IMR-90 (cell line): ENCODE results near the gene NSD2. TPM values are rescaled to one million over a fixed set of nuclear protein-coding genes. Genes with fewer than 3 reads are reported as not detected.

Source experiments
- ATAC-seq: fragments of 200-7000 bp; cut with Tn5 transposase; 2 replicates; pipeline ENCODE4 v1.9.1; 2020; ENCODE audit warnings: low read depth, mild to moderate bottlenecking, moderate library complexity
- BruUV-seq: library from RNA; stranded (reverse); fragments of 400-500 nt; replicated peaks from 2 replicates; lab custom pipeline; 2021; lab: Mats Ljungman, UMichigan
- CTCF ChIA-PET: fragments of 300-600 bp; formaldehyde crosslinking; extraction: SDS; loops from one replicate; lab custom pipeline; 2021; ENCODE audit warnings: antibody characterized with exemption; lab: Yijun Ruan, JAX
- POLR2A ChIA-PET: fragments of 300-600 bp; sonication (Branson Sonifier 250); formaldehyde crosslinking; loops from one replicate; lab custom pipeline; 2022; ENCODE audit warnings: antibody characterized with exemption; ENCODE audit not compliant: unreplicated experiment; lab: Charles Lee
- DNase-seq: peaks from one replicate; pipeline ENCODE4 v3.0.0; 2013
- H2AFZ ChIP-seq: replicated peaks from 2 replicates; pipeline ENCODE3; 2013; ENCODE audit warnings: low read length, mild to moderate bottlenecking; ENCODE audit not compliant: poor library complexity
- H2AK5ac ChIP-seq: 2 replicates; pipeline ENCODE4 v1.6.1; 2013; ENCODE audit warnings: low read depth, low read length, inconsistent platforms
- H2AK9ac ChIP-seq: replicated peaks from 2 replicates; pipeline ENCODE3; 2013; ENCODE audit warnings: mild to moderate bottlenecking, low read depth, low read length, moderate library complexity; ENCODE audit not compliant: poor library complexity
- H2BK120ac ChIP-seq: 2 replicates; pipeline ENCODE4 v1.6.1; 2013; ENCODE audit warnings: low read depth, low read length, inconsistent platforms
- H2BK15ac ChIP-seq: 3 replicates; pipeline ENCODE4 v1.6.1; 2013; ENCODE audit warnings: low read depth, low read length, inconsistent platforms
- H2BK20ac ChIP-seq: 2 replicates; pipeline ENCODE4 v1.6.1; 2013; ENCODE audit warnings: low read depth, mild to moderate bottlenecking, inconsistent platforms, low read length, moderate library complexity
- H2BK5ac ChIP-seq: 2 replicates; pipeline ENCODE4 v1.6.1; 2013; ENCODE audit warnings: mild to moderate bottlenecking, low read depth, low read length, inconsistent platforms; ENCODE audit not compliant: poor library complexity, severe bottlenecking
- H3K14ac ChIP-seq: replicated peaks from 2 replicates; pipeline ENCODE4 v1.6.1; 2013; ENCODE audit warnings: low read depth, low read length, inconsistent platforms
- H3K18ac ChIP-seq: 2 replicates; pipeline ENCODE4 v1.6.1; 2013; ENCODE audit warnings: low read depth, low read length, control low read depth
- H3K23ac ChIP-seq: 2 replicates; pipeline ENCODE4 v1.6.1; 2013; ENCODE audit warnings: low read depth, low read length, inconsistent platforms
- H3K27ac ChIP-seq: 2 replicates; pipeline ENCODE4 v1.5.1; 2013; ENCODE audit warnings: mild to moderate bottlenecking, control low read depth, low read length; ENCODE audit not compliant: insufficient read depth
- H3K27me3 ChIP-seq: 2 replicates; pipeline ENCODE4 v1.6.1; 2013; ENCODE audit warnings: low read length; ENCODE audit not compliant: control insufficient read depth, insufficient read depth
- H3K36me3 ChIP-seq: 2 replicates; pipeline ENCODE4 v1.6.1; 2013; ENCODE audit warnings: low read length, mixed read lengths; ENCODE audit not compliant: control insufficient read depth, insufficient read depth
- H3K4ac ChIP-seq: 2 replicates; pipeline ENCODE4 v1.6.1; 2013; ENCODE audit warnings: low read depth, low read length, inconsistent platforms
- H3K4me1 ChIP-seq: 2 replicates; pipeline ENCODE4 v1.6.1; 2013; ENCODE audit warnings: low read length, mixed read lengths; ENCODE audit not compliant: control insufficient read depth, insufficient read depth
- H3K4me2 ChIP-seq: 2 replicates; pipeline ENCODE4 v1.6.1; 2013; ENCODE audit warnings: low read depth, mild to moderate bottlenecking, control low read depth, low read length, moderate library complexity
- H3K4me3 ChIP-seq: 2 replicates; pipeline ENCODE4 v1.5.1; 2013; ENCODE audit warnings: low read depth, mild to moderate bottlenecking, control low read depth, low read length, moderate library complexity; ENCODE audit not compliant: insufficient read depth
- H3K56ac ChIP-seq: 2 replicates; pipeline ENCODE4 v1.6.1; 2013; ENCODE audit warnings: low read length, inconsistent platforms; ENCODE audit not compliant: insufficient read depth; ENCODE audit errors: extremely low read depth
- H3K79me1 ChIP-seq, 2 experiments: 2 replicates each; pipeline ENCODE4 v1.6.1; 2013; ENCODE audit warnings: low read length in 2 of 2, inconsistent platforms in 1 of 2, low read depth in 1 of 2
- H3K9ac ChIP-seq: 2 replicates; pipeline ENCODE4 v1.6.1; 2013; ENCODE audit warnings: low read depth, low read length, control low read depth
- H3K9me1 ChIP-seq: 2 replicates; pipeline ENCODE4 v1.6.1; 2013; ENCODE audit warnings: low read length, inconsistent platforms; ENCODE audit not compliant: insufficient read depth
- H3K9me3 ChIP-seq: 2 replicates; pipeline ENCODE4 v1.6.1; 2013; ENCODE audit warnings: low read length; ENCODE audit not compliant: control insufficient read depth, insufficient read depth
- H4K20me1 ChIP-seq: 2 replicates; pipeline ENCODE4 v1.6.1; 2013; ENCODE audit warnings: low read length, inconsistent platforms; ENCODE audit not compliant: insufficient read depth
- H4K5ac ChIP-seq: 2 replicates; pipeline ENCODE4 v1.6.1; 2013; ENCODE audit warnings: mild to moderate bottlenecking, low read depth, low read length, control low read depth
- H4K8ac ChIP-seq, 2 experiments: 2 replicates each; pipeline ENCODE4 v1.6.1; 2013; ENCODE audit warnings: low read depth in 2 of 2, low read length in 2 of 2, control low read depth in 1 of 2, inconsistent platforms in 1 of 2
- H4K91ac ChIP-seq: 2 replicates; pipeline ENCODE4 v1.6.1; 2013; ENCODE audit warnings: low read depth, low read length, inconsistent platforms; ENCODE audit not compliant: insufficient read depth
- MXI1 ChIP-seq: IDR thresholded peaks from 2 replicates; pipeline ENCODE4 v1.6.1; 2012; ENCODE audit warnings: low read depth, mild to moderate bottlenecking, low read length, moderate library complexity, borderline replicate concordance
- NFE2L2 ChIP-seq: fragments of 150-350 bp; IDR thresholded peaks from 2 replicates; pipeline ENCODE4 v1.6.1; 2016; ENCODE audit warnings: low read depth, mild to moderate bottlenecking, low read length
- RCOR1 ChIP-seq: IDR thresholded peaks from 2 replicates; pipeline ENCODE4 v1.6.1; 2012; ENCODE audit warnings: mild to moderate bottlenecking, low read length, improper control_type of control experiment; ENCODE audit not compliant: insufficient replicate concordance
- WGBS, 2 experiments: methylation state at CpG; one replicate each; pipeline versions ENCODE4 v1.1.5 to v1.1.7; 2013; ENCODE audit warnings: missing lambda C conversion rate in 2 of 2; ENCODE audit not compliant: insufficient read length in 1 of 2; ENCODE audit errors: extremely low coverage in 2 of 2; 5-methylcytosine and 5-hydroxymethylcytosine counted together
- dilution Hi-C: fragments of 300-500 bp; cut with HindIII; formaldehyde crosslinking; loops from one replicate; pipeline ENCODE4 v1.14.3; 2018; ENCODE audit warnings: low sequenced_read_pairs; ENCODE audit not compliant: unreplicated experiment
- in situ Hi-C: fragments of 300-500 bp; cut with MboI; formaldehyde crosslinking; loops from 3 replicates; pipeline ENCODE4 v1.14.3; 2019; ENCODE audit warnings: low sequenced_read_pairs, inconsistent platforms, mixed read lengths
- intact Hi-C: fragments of 100-400 bp; cut with micrococcal nuclease; formaldehyde crosslinking; loops from 2 replicates; pipeline ENCODE4 v1.10.0; 2022
- polyA plus RNA-seq, 3 experiments: library from polyadenylated mRNA; depleted of rRNA; stranded (reverse); fragments of >200 nt; gene quantifications; 2 replicates each; pipeline ENCODE4 v1.2.3, GENCODE V29; 2012; ENCODE audit warnings: low replicate concordance in 1 of 3
- total RNA-seq: library from RNA; depleted of rRNA; stranded (reverse); fragments of >200 nt; gene quantifications from 2 replicates; pipeline ENCODE4 v1.2.3, GENCODE V29; 2012

The NSD2 gene
- total and polyA plus RNA-seq, 2 of the 4 experiments (the other 2 are of a cell fraction), result 35.9 to 68.1 TPM

DNA sequence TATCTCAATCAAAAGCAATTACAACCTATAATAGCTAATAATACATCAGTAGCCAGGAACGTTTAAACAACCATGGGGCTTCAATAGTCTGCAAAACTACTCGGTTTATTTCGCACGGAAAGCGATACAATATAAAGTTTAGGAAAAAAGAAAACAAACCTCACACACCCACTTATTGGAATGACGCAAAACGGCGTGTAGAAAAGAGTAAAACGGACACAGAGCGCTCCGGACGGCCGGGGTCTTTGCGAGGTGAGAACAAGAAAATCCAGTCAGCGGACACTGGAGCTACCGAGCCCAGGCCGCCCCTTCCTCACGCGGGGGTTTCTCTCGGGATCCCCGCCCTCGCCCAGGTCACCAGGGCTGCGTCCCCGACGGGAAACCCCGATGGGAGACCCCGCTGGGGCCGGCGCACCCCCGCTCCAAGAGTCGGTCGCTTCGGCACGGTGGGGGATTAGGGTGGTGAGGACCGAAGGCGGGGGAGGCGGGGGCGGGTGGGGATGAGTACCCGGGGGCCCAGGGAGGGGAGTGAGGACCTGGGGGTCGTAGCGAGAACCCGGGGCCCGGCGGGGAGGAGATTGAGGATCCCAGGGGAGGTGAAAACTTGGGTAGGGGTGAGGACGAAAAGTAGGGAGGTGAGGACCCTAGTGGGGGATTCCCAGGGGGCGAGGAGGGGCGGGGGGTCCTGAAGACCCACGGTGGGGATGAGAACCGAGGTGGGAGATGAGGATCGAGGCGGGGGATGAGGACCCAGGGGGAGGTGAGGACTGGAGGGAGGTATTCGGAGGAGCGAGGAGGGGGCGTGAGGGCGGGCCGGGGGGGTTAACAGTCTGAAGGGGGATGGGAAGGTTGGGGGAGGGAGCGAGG lies 136.8 kb downstream of the NSD2 start:
- Histone ChIP-seq H4K8ac (peak overlapping the region; percentile 90 to 100; a peak in 3 of 4 replicates), H3K4ac (peak overlapping the region; percentile 91; the same call in 1 of the 2 replicates), H2AFZ (peak overlapping the region; percentile 100), H3K9ac (peak overlapping the region; percentile 100), H3K23ac (peak overlapping the region; percentile 84; the same call in 1 of the 2 replicates), H2BK120ac (no peak overlapping the region), H3K36me3 (peaks cover 10% of the 10 kb centered on the region), H2AK5ac (peak overlapping the region; percentile 90; the same call in 1 of the 2 replicates), H3K79me1 (peaks cover 20 to 48% of the 10 kb centered on the region in 2 experiments), H2BK5ac (no peak overlapping the region), H3K9me3 (no peaks in the 10 kb centered on the region), H3K27me3 (no peaks in the 10 kb centered on the region), H3K56ac (no peak overlapping the region), H3K27ac (peak overlapping the region; percentile 98), H2BK20ac (no peak overlapping the region), H3K18ac (no peak overlapping the region; the same call in 1 of the 2 replicates), H2AK9ac (peak overlapping the region; percentile 91), H4K20me1 (peaks cover 19% of the 10 kb centered on the region), H3K4me1 (peaks cover 6% of the 10 kb centered on the region; the same call in 1 of the 2 replicates), H3K4me3 (peak overlapping the region; percentile 100), H3K9me1 (peaks cover 4% of the 10 kb centered on the region), H2BK15ac (no peak overlapping the region), H3K4me2 (peak overlapping the region; percentile 78), H4K5ac (no peak overlapping the region; the same call in 1 of the 2 replicates), H4K91ac (0 out of 2 replicates have a peak overlapping the region, but pooled peaks have one; percentile 93), H3K14ac (0 out of 2 replicates have a peak overlapping the region, but pooled peaks have one; percentile 84)
- intact Hi-C loops (no loop called here), in situ Hi-C loops (no loop called here), dilution Hi-C loops (no loop called here)
- CTCF ChIA-PET, result interaction anchor here (1.1 kb wide), 1 partner anchor 21 kb away, joined by 3 read pairs; no protein-coding TSS in a partner anchor
- TF ChIP-seq NFE2L2, result no peak
- peak; percentile 82 for TF ChIP-seq MXI1
- TF ChIP-seq RCOR1, result no peak
- POLR2A ChIA-PET, result no interaction called here
- no peak; the same call in 1 of the 2 replicates for ATAC-seq
- BruUV-seq, result no TSS peak
- DNase-seq, result peak; percentile 9
- WGBS, 2 experiments, result 0% methylated on average over 5 of the region's 57 CpGs; no CpG with 5 or more reads in 1 of the 2 experiments
